ENCODE results near the gene LRBA.

Gene LRBA

DNA sequence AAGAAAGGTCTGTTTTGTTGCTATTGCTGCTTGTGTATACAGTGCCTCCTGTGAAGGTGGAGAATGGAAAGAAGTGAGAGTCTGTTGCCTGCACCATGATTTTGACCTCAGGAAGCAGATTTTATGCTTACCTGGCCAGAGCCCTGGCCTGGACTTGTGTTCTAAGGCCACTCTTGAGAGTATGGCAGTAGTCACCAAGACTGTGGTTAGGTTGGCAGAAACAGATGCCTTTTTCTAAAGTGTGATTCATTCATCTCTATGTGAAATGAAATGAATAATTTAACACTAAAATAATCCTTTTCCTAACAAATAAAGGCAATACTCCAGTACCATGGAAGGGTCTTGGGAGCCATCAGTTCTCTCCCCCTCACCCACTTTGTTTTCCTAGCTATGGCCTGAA, 775.1 kb downstream of the LRBA start:
- no peak for DNase-seq (ENCODE audit: low spot score)

DNA sequence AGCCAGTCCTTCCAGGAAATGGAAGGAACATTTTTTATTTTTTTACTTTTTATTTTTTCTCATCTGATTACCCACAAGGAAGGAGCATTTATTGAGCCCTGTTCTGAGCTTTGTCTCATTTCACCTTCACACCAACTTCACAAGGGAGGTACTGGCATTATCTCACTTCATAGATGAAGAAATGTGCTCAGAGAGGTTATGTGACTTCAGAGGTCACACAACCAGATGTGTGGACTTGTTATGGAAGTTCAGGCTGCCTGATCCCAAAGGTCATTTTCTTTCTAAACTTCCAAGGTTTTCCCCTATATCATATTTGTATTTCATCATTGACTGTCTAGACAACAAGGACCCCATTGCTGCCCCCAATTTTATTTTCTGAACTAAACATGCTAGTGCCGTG, 776.5 kb downstream of the LRBA start:
- DNase-seq (ENCODE audit: low spot score): no peak

- no peak for DNase-seq (ENCODE audit: low spot score)
Measured at GRCh38 chr4:150237110-150237872, 777.8 kb downstream of the LRBA start.

DNA sequence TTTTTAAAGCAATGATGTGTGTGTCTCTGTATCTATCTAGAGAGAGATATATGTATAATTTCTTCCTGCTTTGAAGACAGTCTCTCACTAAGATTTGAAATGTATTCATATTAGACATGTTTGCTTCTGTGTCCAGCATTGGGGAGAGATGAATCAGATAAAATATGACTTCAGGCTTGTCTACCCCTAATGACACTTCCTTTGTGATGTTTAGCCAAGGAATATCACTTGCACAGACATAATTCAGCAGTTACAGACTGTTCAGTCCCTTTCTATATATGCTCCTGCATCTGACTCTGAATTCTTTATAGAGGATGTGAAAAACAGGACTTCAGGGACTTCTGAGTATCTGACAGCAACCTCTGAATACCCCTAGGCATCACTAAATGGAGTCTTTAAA, 778.5 kb downstream of the LRBA start:
- DNase-seq (ENCODE audit: low spot score): no peak

DNA sequence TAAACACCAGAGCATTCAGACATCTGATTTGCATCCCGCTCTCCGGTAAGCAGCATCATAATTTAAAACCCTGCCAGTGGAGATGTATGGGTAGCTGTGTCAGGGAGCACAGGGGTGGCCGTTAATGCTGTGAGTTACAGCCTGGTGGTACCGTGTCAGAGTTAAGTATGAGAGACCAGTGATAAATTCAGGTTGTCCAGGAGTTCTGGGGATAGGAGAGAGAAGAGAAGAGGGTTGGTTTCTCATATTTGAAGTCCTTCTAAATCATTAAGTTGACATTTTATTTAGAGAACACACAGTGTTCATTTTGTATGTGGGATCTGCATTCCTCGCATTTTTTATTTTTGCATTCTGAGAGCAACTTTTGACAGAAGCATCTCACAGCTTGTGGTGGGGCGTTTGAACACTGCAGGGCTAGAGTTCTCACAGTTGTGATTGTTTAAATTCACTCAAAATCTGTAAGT, 779.2 kb downstream of the LRBA start:
- DNase-seq (ENCODE audit: low spot score): no peak

- no peak for DNase-seq (ENCODE audit: low spot score)
Measured at GRCh38 chr4:150235317-150235716, 779.8 kb downstream of the LRBA start.

DNA sequence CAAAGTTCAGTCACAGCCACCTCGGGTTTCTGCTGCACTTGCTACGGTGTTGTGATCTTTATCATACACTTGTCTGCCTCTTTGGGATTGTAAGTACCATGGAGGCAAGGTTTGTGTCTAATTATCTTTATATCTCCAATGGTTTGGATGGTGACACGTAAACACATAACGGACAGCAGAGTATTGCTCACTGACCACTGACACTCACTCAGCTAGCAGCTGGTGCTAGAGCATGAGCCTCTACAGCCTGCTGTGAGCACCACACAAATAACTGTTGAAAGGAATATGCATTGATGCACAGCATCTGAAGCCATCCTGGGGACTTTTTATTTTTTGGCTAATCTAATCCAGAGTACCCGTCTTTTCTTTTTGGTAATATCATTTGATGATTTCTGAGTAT, 780.8 kb downstream of the LRBA start:
- no peak for DNase-seq (ENCODE audit: low spot score)

- DNase-seq (ENCODE audit: low spot score): no peak
Measured at GRCh38 chr4:150232029-150232428, 783.1 kb downstream of the LRBA start.

GRCh38 chr4:150231107-150231770, 783.8 kb downstream of the LRBA start:
- DNase-seq (ENCODE audit: low spot score): no peak

- DNase-seq (ENCODE audit: low spot score): no peak
Measured at GRCh38 chr4:150230561-150230960, 784.5 kb downstream of the LRBA start.

DNA sequence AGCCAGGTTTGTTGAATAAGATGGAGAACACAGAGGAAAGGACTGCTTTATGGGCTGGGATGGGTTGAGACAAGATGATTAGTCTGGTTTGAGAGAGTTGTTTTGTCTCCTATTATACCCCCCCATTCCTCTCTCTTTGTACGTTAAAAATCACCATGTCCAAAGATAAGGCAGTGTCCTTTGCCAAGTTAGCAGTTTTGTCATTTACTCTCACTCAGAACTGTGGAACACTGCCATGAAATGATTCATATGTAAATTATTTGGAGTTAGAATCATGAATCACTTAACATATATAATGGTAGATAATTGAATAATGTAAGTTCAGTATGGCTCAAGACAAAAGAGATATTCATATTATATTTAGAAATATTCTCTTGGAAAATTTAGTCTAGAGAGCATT, 785.6 kb downstream of the LRBA start:
- DNase-seq (ENCODE audit: low spot score): no peak

- no peak for DNase-seq (ENCODE audit: low spot score)
Measured at GRCh38 chr4:150224896-150225591, 790.0 kb downstream of the LRBA start.

DNA sequence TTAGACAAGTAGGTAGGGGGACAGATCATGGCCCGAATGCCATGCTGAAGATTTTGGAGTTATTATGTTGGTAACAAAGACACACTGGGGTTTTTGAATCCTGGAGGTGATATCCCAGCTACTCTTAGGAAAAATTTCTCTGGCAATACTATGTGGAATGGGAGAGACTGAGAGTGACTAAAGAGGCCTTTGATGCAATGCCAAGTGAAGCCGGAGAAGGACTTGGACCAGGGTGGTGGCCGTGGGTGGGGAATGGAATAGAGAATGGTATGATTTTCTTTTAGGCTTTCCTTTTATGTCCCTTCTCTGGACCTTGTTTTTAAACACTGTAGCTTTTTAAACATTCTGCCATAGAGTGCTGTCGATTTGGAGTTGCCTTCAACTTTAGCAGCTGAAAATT, 795.2 kb downstream of the LRBA start:
- DNase-seq (ENCODE audit: low spot score): no peak

GRCh38 chr4:150218447-150218846, 796.6 kb downstream of the LRBA start:
- no peak for DNase-seq (ENCODE audit: low spot score)

GRCh38 chr4:150217808-150218207, 797.3 kb downstream of the LRBA start:
- DNase-seq (ENCODE audit: low spot score): no peak

- DNase-seq (ENCODE audit: low spot score): no peak
Measured at GRCh38 chr4:150217192-150217591, 797.9 kb downstream of the LRBA start.

GRCh38 chr4:150216726-150217125, 798.4 kb downstream of the LRBA start:
- DNase-seq (ENCODE audit: low spot score): no peak

GRCh38 chr4:150215601-150216000, 799.5 kb downstream of the LRBA start:
- no peak for DNase-seq (ENCODE audit: low spot score)
